Measurements from ENCODE around the gene ITGAD.

The ITGAD gene

GRCh38 chr16:31455601-31456314 is 62.6 kb downstream of the ITGAD start:
- Histone ChIP-seq H3K14ac (ENCODE audit: low read length) (no peak overlapping the region), H3K9me3 (ENCODE audit: insufficient read depth, low read depth, low read length) (peaks cover 2% of the 10 kb centered on the region), H3K4me3 (ENCODE audit: low read depth, low read length) (no peak overlapping the region), H2BK120ac (ENCODE audit: insufficient read depth, low read length, poor library complexity) (no peak overlapping the region), H2BK5ac (ENCODE audit: low read depth, low read length, poor library complexity) (no peak overlapping the region), H3K27me3 (ENCODE audit: insufficient read depth, low read length) (no peaks in the 10 kb centered on the region), H3K4me2 (ENCODE audit: low read length) (no peak overlapping the region), H3K36me3 (ENCODE audit: control insufficient read depth in 1 of 2, insufficient read depth in 2 of 2, low read length in 2 of 2) (peaks cover 3 to 4% of the 10 kb centered on the region in 2 experiments), H3K4me1 (ENCODE audit: control insufficient read depth in 1 of 2, insufficient read depth in 2 of 2, low read length in 2 of 2) (peaks cover 29 to 44% of the 10 kb centered on the region in 2 experiments), H2BK12ac (ENCODE audit: low read length) (no peak overlapping the region), H2AFZ (ENCODE audit: insufficient read depth, low read length, poor library complexity) (no peak overlapping the region), H3K4ac (ENCODE audit: low read depth, low read length) (peak overlapping the region; percentile 9), H3K79me2 (ENCODE audit: control insufficient read depth, insufficient read depth, low read length, poor library complexity) (peaks cover 19% of the 10 kb centered on the region), H2AK5ac (ENCODE audit: low read length) (no peak overlapping the region), H3K79me1 (ENCODE audit: low read length) (peaks cover 25% of the 10 kb centered on the region), H3K18ac (ENCODE audit: low read length) (peak overlapping the region; percentile 48), H4K12ac (ENCODE audit: low read depth, low read length) (no peak overlapping the region), H4K8ac (ENCODE audit: low read depth, low read length) (no peak overlapping the region), H3K23ac (ENCODE audit: low read length) (no peak overlapping the region), H3K9ac (ENCODE audit: low read length) (no peak overlapping the region), H4K91ac (ENCODE audit: low read depth, low read length) (no peak overlapping the region), H3K27ac (ENCODE audit: low read depth, low read length) (no peak overlapping the region)
- peak in 1 of 2 donors; percentile 14 for DNase-seq
- WGBS (ENCODE audit: extremely low coverage, insufficient coverage, insufficient read length), result no CpG with 5 or more reads among the region's 17 CpGs

- Histone ChIP-seq H3K36me3 (ENCODE audit: control insufficient read depth in 1 of 2, insufficient read depth in 2 of 2, low read length in 2 of 2) (peaks cover 4 to 5% of the 10 kb centered on the region in 2 experiments), H2AFZ (ENCODE audit: insufficient read depth, low read length, poor library complexity) (no peak overlapping the region), H2BK12ac (ENCODE audit: low read length) (no peak overlapping the region), H3K18ac (ENCODE audit: low read length) (peak overlapping the region; percentile 6), H3K14ac (ENCODE audit: low read length) (no peak overlapping the region), H3K4me1 (ENCODE audit: control insufficient read depth in 1 of 2, insufficient read depth in 2 of 2, low read length in 2 of 2) (peaks cover 28 to 40% of the 10 kb centered on the region in 2 experiments), H3K4me2 (ENCODE audit: low read length) (no peak overlapping the region), H3K4me3 (ENCODE audit: low read depth, low read length) (no peak overlapping the region), H3K4ac (ENCODE audit: low read depth, low read length) (peak overlapping the region; percentile 60), H3K27ac (ENCODE audit: low read depth, low read length) (no peak overlapping the region), H4K91ac (ENCODE audit: low read depth, low read length) (no peak overlapping the region), H2BK5ac (ENCODE audit: low read depth, low read length, poor library complexity) (no peak overlapping the region), H2AK5ac (ENCODE audit: low read length) (no peak overlapping the region), H2BK120ac (ENCODE audit: insufficient read depth, low read length, poor library complexity) (no peak overlapping the region), H3K27me3 (ENCODE audit: insufficient read depth, low read length) (no peaks in the 10 kb centered on the region), H3K79me1 (ENCODE audit: low read length) (peaks cover 25% of the 10 kb centered on the region), H4K8ac (ENCODE audit: low read depth, low read length) (no peak overlapping the region), H3K9ac (ENCODE audit: low read length) (no peak overlapping the region), H3K79me2 (ENCODE audit: control insufficient read depth, insufficient read depth, low read length, poor library complexity) (peaks cover 19% of the 10 kb centered on the region), H3K23ac (ENCODE audit: low read length) (no peak overlapping the region), H4K12ac (ENCODE audit: low read depth, low read length) (no peak overlapping the region), H3K9me3 (ENCODE audit: insufficient read depth, low read depth, low read length) (peaks cover 2% of the 10 kb centered on the region)
- no CpG with 5 or more reads among the region's 8 CpGs for WGBS (ENCODE audit: extremely low coverage, insufficient coverage, insufficient read length)
- no peak for DNase-seq
Observed at GRCh38 chr16:31456988-31457360, 63.8 kb downstream of the ITGAD start.

GRCh38 chr16:31458073-31458843 is 65.1 kb downstream of the ITGAD start:
- H3K27me3 ChIP-seq (ENCODE audit: insufficient read depth, low read length), result no peaks in the 10 kb centered on the region
- peak overlapping the region; percentile 9 for H3K4ac ChIP-seq (ENCODE audit: low read depth, low read length)
- DNase-seq, result peak; percentile 40 to 51
- peaks cover 19 to 31% of the 10 kb centered on the region in 2 experiments for H3K4me1 ChIP-seq (ENCODE audit: control insufficient read depth in 1 of 2, insufficient read depth in 2 of 2, low read length in 2 of 2)
- peak overlapping the region; percentile 8 for H2AK5ac ChIP-seq (ENCODE audit: low read length)
- peaks cover 19% of the 10 kb centered on the region for H3K79me2 ChIP-seq (ENCODE audit: control insufficient read depth, insufficient read depth, low read length, poor library complexity)
- peaks cover 2% of the 10 kb centered on the region for H3K9me3 ChIP-seq (ENCODE audit: insufficient read depth, low read depth, low read length)
- no peak overlapping the region for H3K23ac ChIP-seq (ENCODE audit: low read length)
- H2BK120ac ChIP-seq (ENCODE audit: insufficient read depth, low read length, poor library complexity), result peak overlapping the region; percentile 24
- H2BK5ac ChIP-seq (ENCODE audit: low read depth, low read length, poor library complexity), result peak overlapping the region; percentile 65
- peak overlapping the region; percentile 99 for H3K27ac ChIP-seq (ENCODE audit: low read depth, low read length)
- H3K4me2 ChIP-seq (ENCODE audit: low read length), result peak overlapping the region; percentile 95
- no CpG with 5 or more reads among the region's 42 CpGs for WGBS (ENCODE audit: extremely low coverage, insufficient coverage, insufficient read length)
- H2AFZ ChIP-seq (ENCODE audit: insufficient read depth, low read length, poor library complexity), result peak overlapping the region; percentile 68
- peak overlapping the region; percentile 100 for H4K8ac ChIP-seq (ENCODE audit: low read depth, low read length)
- H4K91ac ChIP-seq (ENCODE audit: low read depth, low read length), result peak overlapping the region; percentile 96
- peaks cover 20% of the 10 kb centered on the region for H3K79me1 ChIP-seq (ENCODE audit: low read length)
- H3K18ac ChIP-seq (ENCODE audit: low read length), result peak overlapping the region; percentile 50
- peak overlapping the region; percentile 83 for H3K9ac ChIP-seq (ENCODE audit: low read length)
- H3K36me3 ChIP-seq (ENCODE audit: control insufficient read depth in 1 of 2, insufficient read depth in 2 of 2, low read length in 2 of 2), result peaks cover 12 to 13% of the 10 kb centered on the region in 2 experiments
- H4K12ac ChIP-seq (ENCODE audit: low read depth, low read length), result peak overlapping the region; percentile 83
- H3K4me3 ChIP-seq (ENCODE audit: low read depth, low read length), result peak overlapping the region; percentile 88
- H3K14ac ChIP-seq (ENCODE audit: low read length), result peak overlapping the region; percentile 66
- H2BK12ac ChIP-seq (ENCODE audit: low read length), result no peak overlapping the region

GRCh38 chr16:31458844-31459686 is 65.9 kb downstream of the ITGAD start, which contains the start of gene ARMC5:
ARMC5 (plus strand) TSS chr16:31459501; CDS start chr16:31459525, 24 bp downstream.
- peaks cover 14 to 25% of the 10 kb centered on the region in 2 experiments for H3K4me1 ChIP-seq (ENCODE audit: control insufficient read depth in 1 of 2, insufficient read depth in 2 of 2, low read length in 2 of 2)
- H3K4ac ChIP-seq (ENCODE audit: low read depth, low read length), result peak within 1 kb of the TSS; percentile 93
- no peak within 1 kb of the TSS for H2BK12ac ChIP-seq (ENCODE audit: low read length)
- H2AK5ac ChIP-seq (ENCODE audit: low read length), result peak within 1 kb of the TSS; percentile 71
- H3K36me3 ChIP-seq (ENCODE audit: control insufficient read depth in 1 of 2, insufficient read depth in 2 of 2, low read length in 2 of 2), result peaks cover 12 to 19% of the 10 kb centered on the region in 2 experiments
- peaks cover 2% of the 10 kb centered on the region for H3K9me3 ChIP-seq (ENCODE audit: insufficient read depth, low read depth, low read length)
- H3K4me3 ChIP-seq (ENCODE audit: low read depth, low read length), result peak within 1 kb of the TSS; percentile 88
- H3K79me1 ChIP-seq (ENCODE audit: low read length), result peaks cover 15% of the 10 kb centered on the region
- H3K79me2 ChIP-seq (ENCODE audit: control insufficient read depth, insufficient read depth, low read length, poor library complexity), result peaks cover 19% of the 10 kb centered on the region
- peak within 1 kb of the TSS; percentile 96 for H4K91ac ChIP-seq (ENCODE audit: low read depth, low read length)
- H2BK120ac ChIP-seq (ENCODE audit: insufficient read depth, low read length, poor library complexity), result peak within 1 kb of the TSS; percentile 89
- WGBS (ENCODE audit: extremely low coverage, insufficient coverage, insufficient read length), result no CpG with 5 or more reads among the region's 91 CpGs
- H3K14ac ChIP-seq (ENCODE audit: low read length), result peak within 1 kb of the TSS; percentile 99
- peak within 1 kb of the TSS; percentile 98 for H2AFZ ChIP-seq (ENCODE audit: insufficient read depth, low read length, poor library complexity)
- no peak within 1 kb of the TSS for H3K23ac ChIP-seq (ENCODE audit: low read length)
- peak; percentile 99 for DNase-seq
- peak within 1 kb of the TSS; percentile 90 for H3K9ac ChIP-seq (ENCODE audit: low read length)
- H4K8ac ChIP-seq (ENCODE audit: low read depth, low read length), result peak within 1 kb of the TSS; percentile 100
- peak within 1 kb of the TSS; percentile 94 for H4K12ac ChIP-seq (ENCODE audit: low read depth, low read length)
- H2BK5ac ChIP-seq (ENCODE audit: low read depth, low read length, poor library complexity), result peak within 1 kb of the TSS; percentile 96
- peak within 1 kb of the TSS; percentile 95 for H3K4me2 ChIP-seq (ENCODE audit: low read length)
- peak within 1 kb of the TSS; percentile 99 for H3K27ac ChIP-seq (ENCODE audit: low read depth, low read length)
- no peaks in the 10 kb centered on the region for H3K27me3 ChIP-seq (ENCODE audit: insufficient read depth, low read length)
- peak within 1 kb of the TSS; percentile 95 for H3K18ac ChIP-seq (ENCODE audit: low read length)
